ENCODE measurements around the gene BRD7. TPM values are rescaled to one million over a fixed set of nuclear protein-coding genes. Genes with fewer than 3 reads are reported as not detected.

BRD7 gene
- total and polyA plus RNA-seq, 2 experiments from 2014 or later: 51.2 to 51.3 TPM

DNA sequence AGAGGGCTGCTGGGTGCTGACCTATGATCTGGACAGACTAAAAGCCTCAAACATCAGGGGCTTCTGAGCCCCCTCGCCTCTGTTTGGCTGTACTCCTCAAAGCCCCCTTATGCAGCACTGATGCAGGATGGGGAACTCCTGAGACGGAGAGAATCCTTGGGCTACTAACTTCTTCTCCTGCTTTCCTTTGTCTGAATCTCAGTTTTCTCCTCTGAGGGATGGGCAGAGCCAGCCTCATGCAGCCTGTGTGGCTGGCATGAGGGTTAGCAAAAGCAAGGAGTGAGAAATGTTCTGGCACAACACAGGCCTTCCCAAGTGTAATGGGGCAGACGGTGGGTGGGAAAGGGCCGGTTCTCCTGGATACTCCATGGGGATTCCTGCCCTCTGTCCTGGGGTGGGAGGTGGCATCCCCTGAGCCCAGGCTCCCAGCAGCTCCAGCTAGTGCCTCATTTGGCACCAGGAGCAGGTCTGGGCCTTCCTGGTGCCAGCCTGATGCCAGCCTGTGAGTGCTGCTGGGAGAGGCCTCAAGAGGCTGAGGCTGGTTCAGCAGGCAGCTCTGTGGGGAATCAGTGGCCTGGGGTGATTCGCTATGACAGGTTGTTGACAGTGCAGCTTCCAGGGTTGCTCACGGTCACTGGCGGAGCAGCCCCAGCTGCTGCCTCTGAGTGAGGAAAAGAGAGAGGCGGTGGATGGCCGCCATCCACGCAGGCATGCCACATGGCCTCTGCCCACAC lies 4.0 kb upstream of the BRD7 start:
- peaks cover under 1% of the 10 kb centered on the region for H3K4me1 ChIP-seq (ENCODE audit: insufficient read depth)
- H3K27ac ChIP-seq: no peak overlapping the region
- 79% methylated on average over 10 of the region's 10 CpGs for WGBS (ENCODE audit: low lambda C conversion rate, missing lambda C conversion rate)
- no peaks in the 10 kb centered on the region for H3K27me3 ChIP-seq
- DNase-seq (ENCODE audit: low spot score): peak; percentile 34
- no peak overlapping the region for H2AFZ ChIP-seq
- H4K20me1 ChIP-seq (ENCODE audit: insufficient read depth, poor library complexity, severe bottlenecking): peaks cover 4% of the 10 kb centered on the region
- H3K79me2 ChIP-seq: peaks cover 8% of the 10 kb centered on the region
- no peak overlapping the region for H3K4me3 ChIP-seq
- no peaks in the 10 kb centered on the region for H3K9me2 ChIP-seq (replicated peaks; ENCODE audit: insufficient read depth)
- no peaks in the 10 kb centered on the region for H3K9me3 ChIP-seq (ENCODE audit: low read depth)
- TF ChIP-seq, protein P1, sequence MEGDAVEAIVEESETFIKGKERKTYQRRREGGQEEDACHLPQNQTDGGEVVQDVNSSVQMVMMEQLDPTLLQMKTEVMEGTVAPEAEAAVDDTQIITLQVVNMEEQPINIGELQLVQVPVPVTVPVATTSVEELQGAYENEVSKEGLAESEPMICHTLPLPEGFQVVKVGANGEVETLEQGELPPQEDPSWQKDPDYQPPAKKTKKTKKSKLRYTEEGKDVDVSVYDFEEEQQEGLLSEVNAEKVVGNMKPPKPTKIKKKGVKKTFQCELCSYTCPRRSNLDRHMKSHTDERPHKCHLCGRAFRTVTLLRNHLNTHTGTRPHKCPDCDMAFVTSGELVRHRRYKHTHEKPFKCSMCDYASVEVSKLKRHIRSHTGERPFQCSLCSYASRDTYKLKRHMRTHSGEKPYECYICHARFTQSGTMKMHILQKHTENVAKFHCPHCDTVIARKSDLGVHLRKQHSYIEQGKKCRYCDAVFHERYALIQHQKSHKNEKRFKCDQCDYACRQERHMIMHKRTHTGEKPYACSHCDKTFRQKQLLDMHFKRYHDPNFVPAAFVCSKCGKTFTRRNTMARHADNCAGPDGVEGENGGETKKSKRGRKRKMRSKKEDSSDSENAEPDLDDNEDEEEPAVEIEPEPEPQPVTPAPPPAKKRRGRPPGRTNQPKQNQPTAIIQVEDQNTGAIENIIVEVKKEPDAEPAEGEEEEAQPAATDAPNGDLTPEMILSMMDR (IDR thresholded peaks at IDR 0.05; ENCODE audit: poor library complexity): no peak
- TF ChIP-seq EZH2 (IDR thresholded peaks at IDR 0.05; ENCODE audit: borderline replicate concordance) (no peak), EZH2phosphoT487 (IDR thresholded peaks at IDR 0.05; ENCODE audit: low read depth, severe bottlenecking, unreplicated experiment) (no peak)
- H3K36me3 ChIP-seq (replicated peaks; ENCODE audit: insufficient read depth, low read depth): no peaks in the 10 kb centered on the region
- no peak overlapping the region for H3K4me2 ChIP-seq

DNA sequence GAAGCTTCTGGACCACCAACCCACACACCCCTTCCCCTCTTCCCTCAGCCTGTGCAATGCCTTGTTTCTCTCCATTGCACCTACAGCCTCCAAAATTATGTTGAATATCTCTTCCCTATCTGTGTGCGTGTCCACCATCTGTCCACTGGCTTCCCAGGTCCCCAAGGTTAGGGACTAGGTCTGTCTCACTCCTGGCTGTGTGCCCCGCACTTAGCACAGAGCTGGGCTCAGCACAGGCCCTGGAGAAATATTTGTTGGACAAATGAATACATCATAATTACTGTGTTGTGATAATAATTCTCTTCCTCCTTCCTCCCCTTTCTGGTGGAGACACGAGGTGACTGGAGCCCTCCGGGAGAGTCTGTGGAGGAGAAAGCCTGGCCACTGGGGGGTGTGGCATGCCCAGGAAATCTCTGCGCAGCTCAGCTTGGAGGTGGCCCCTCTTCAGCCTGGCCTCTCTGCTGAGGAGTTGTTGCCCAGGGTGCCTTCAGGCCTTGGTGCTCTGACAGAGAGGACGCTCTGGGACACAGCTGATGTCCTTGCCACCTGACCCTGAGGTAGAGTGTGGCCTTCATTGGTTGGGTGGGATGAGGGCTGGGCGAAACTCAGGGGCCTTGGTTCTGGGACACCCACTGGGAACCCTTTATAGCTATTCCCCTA lies 3.3 kb upstream of the BRD7 start:
- DNase-seq (ENCODE audit: low spot score): peak; percentile 63

DNA sequence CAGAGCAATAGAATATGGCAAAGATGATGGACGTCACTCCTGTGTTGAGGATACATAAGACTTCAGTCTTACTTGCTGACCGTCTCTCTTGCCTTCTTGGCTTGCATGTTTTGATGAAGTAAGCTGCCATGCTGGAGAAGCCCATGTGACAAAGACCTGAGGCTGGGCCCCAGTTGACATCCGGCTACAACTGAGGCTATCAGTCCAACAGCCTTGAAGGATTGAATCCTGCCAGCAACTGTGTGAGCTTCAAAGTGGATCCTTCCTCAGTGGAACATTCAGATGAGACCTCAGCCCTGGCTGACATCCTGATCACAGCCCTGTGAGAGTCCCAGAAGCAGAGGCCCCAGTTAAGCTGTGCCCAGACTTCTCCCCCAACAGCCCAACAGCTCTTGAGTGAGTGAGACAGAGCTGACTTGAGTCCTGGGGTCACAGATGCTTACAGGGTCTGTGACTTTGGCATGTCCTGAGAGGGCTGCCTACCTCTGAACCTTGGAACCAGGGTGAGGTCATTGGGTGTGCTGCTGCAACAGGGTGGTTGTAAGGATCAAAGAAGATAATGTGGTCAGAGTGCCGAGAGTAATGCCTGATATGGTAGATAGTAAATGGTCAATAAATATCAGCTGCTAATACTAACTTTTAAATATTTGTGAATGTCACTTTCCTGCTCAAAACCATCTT lies 2.4 kb upstream of the BRD7 start:
- H3K9me2 ChIP-seq (replicated peaks; ENCODE audit: insufficient read depth): no peaks in the 10 kb centered on the region
- no peaks in the 10 kb centered on the region for H3K36me3 ChIP-seq (replicated peaks; ENCODE audit: insufficient read depth, low read depth)
- no peak overlapping the region for H2AFZ ChIP-seq
- peaks cover 10% of the 10 kb centered on the region for H3K4me1 ChIP-seq (ENCODE audit: insufficient read depth)
- TF ChIP-seq EZH2 (IDR thresholded peaks at IDR 0.05; ENCODE audit: borderline replicate concordance) (no peak), EZH2phosphoT487 (IDR thresholded peaks at IDR 0.05; ENCODE audit: low read depth, severe bottlenecking, unreplicated experiment) (no peak)
- TF ChIP-seq, protein P1 (IDR thresholded peaks at IDR 0.05; ENCODE audit: poor library complexity): no peak
- H3K9me3 ChIP-seq (ENCODE audit: low read depth): no peaks in the 10 kb centered on the region
- peaks cover 24% of the 10 kb centered on the region for H3K79me2 ChIP-seq
- no peak for DNase-seq (ENCODE audit: low spot score)
- peaks cover 12% of the 10 kb centered on the region for H4K20me1 ChIP-seq (ENCODE audit: insufficient read depth, poor library complexity, severe bottlenecking)
- no peak overlapping the region for H3K27ac ChIP-seq
- H3K27me3 ChIP-seq: no peaks in the 10 kb centered on the region
- H3K4me2 ChIP-seq: no peak overlapping the region
- H3K4me3 ChIP-seq: no peak overlapping the region
- WGBS (ENCODE audit: low lambda C conversion rate, missing lambda C conversion rate): 82% methylated on average over 4 of the region's 4 CpGs

More for the DNA sequence above, 3.3 kb upstream of the BRD7 start:
- Histone ChIP-seq H3K4me2 (no peak overlapping the region), H3K9me2 (replicated peaks; ENCODE audit: insufficient read depth) (no peaks in the 10 kb centered on the region), H3K27me3 (no peaks in the 10 kb centered on the region), H3K36me3 (replicated peaks; ENCODE audit: insufficient read depth, low read depth) (no peaks in the 10 kb centered on the region), H4K20me1 (ENCODE audit: insufficient read depth, poor library complexity, severe bottlenecking) (peaks cover 8% of the 10 kb centered on the region), H3K4me3 (no peak overlapping the region), H2AFZ (no peak overlapping the region), H3K4me1 (ENCODE audit: insufficient read depth) (peaks cover 8% of the 10 kb centered on the region), H3K79me2 (peaks cover 15% of the 10 kb centered on the region), H3K9me3 (ENCODE audit: low read depth) (no peaks in the 10 kb centered on the region), H3K27ac (no peak overlapping the region)
- TF ChIP-seq EZH2 (IDR thresholded peaks at IDR 0.05; ENCODE audit: borderline replicate concordance): no peak
- TF ChIP-seq, protein P1 (IDR thresholded peaks at IDR 0.05; ENCODE audit: poor library complexity): peak; percentile 48
- 62% methylated on average over 7 of the region's 7 CpGs for WGBS (ENCODE audit: low lambda C conversion rate, missing lambda C conversion rate)
